HPDE6-E6E7 (cell line): ENCODE data around the gene KRTAP10-2.

Source experiments
- DNase-seq: peaks from one replicate; pipeline ENCODE4 v3.0.0; 2011; ENCODE audit warnings: missing footprints; ENCODE audit errors: extremely low spot score

The KRTAP10-2 gene

GRCh38 chr21:44539991-44540666 is 11.2 kb downstream of the KRTAP10-2 start, which contains the start of gene KRTAP10-1:
Gene KRTAP10-1 (minus strand): TSS chr21:44540195. CDS start chr21:44540150, 45 bp downstream.
- no peak for DNase-seq

- no peak for DNase-seq
These were observed 12.3 kb downstream of the KRTAP10-2 start for GRCh38 chr21:44539046-44539445.

GRCh38 chr21:44537930-44538911 is 13.1 kb downstream of the KRTAP10-2 start:
- no peak for DNase-seq

- no peak for DNase-seq
These were observed 15.3 kb downstream of the KRTAP10-2 start for GRCh38 chr21:44535963-44536362.

GRCh38 chr21:44534688-44535087 is 16.6 kb downstream of the KRTAP10-2 start:
- DNase-seq: no peak

GRCh38 chr21:44533891-44534627 is 17.2 kb downstream of the KRTAP10-2 start:
- DNase-seq: no peak

- DNase-seq: no peak
These were observed 18.0 kb downstream of the KRTAP10-2 start for GRCh38 chr21:44533121-44533890.

GRCh38 chr21:44532712-44533111 is 18.6 kb downstream of the KRTAP10-2 start:
- DNase-seq: no peak

- DNase-seq: no peak
These were observed 19.4 kb downstream of the KRTAP10-2 start for GRCh38 chr21:44531606-44532564.

- no peak for DNase-seq
These were observed 20.3 kb downstream of the KRTAP10-2 start for GRCh38 chr21:44530903-44531605.

GRCh38 chr21:44530221-44530902 is 20.9 kb downstream of the KRTAP10-2 start:
- no peak for DNase-seq

GRCh38 chr21:44529503-44530125 is 21.7 kb downstream of the KRTAP10-2 start:
- DNase-seq: no peak

- no peak for DNase-seq
These were observed 22.3 kb downstream of the KRTAP10-2 start for GRCh38 chr21:44529011-44529421.

GRCh38 chr21:44528634-44528995 is 22.7 kb downstream of the KRTAP10-2 start:
- DNase-seq: no peak

- DNase-seq: no peak
These were observed 23.2 kb downstream of the KRTAP10-2 start for GRCh38 chr21:44527983-44528633.

GRCh38 chr21:44527156-44527982 is 23.9 kb downstream of the KRTAP10-2 start:
- no peak for DNase-seq
